MCF 10A (cell line): ENCODE data around the gene IL20RA. TPM values are rescaled to one million over a fixed set of nuclear protein-coding genes. Genes with fewer than 3 reads are reported as not detected.

Experiments used
- BruUV-seq: library from RNA; stranded (reverse); fragments of 400-500 nt; replicated peaks from 2 replicates; lab custom pipeline; 2021; lab: Mats Ljungman, UMichigan
- CTCF ChIA-PET: fragments of 300-600 bp; sonication (Branson Sonifier 250); formaldehyde crosslinking; extraction: SDS; loops from one replicate; lab custom pipeline; 2021; ENCODE audit warnings: antibody characterized with exemption, inconsistent platforms; lab: Yijun Ruan, JAX
- POLR2A ChIA-PET: fragments of 300-600, 350-650 bp; sonication (Branson Sonifier 250); formaldehyde crosslinking; extraction: SDS; loops from one replicate; lab custom pipeline; 2020; ENCODE audit warnings: antibody characterized with exemption, inconsistent platforms; lab: Yijun Ruan, JAX
- DNase-seq: peaks from one replicate; pipeline ENCODE4 v3.0.0-alpha.2; 2018; ENCODE audit not compliant: unreplicated experiment
- H3K27ac Mint-ChIP-seq: one replicate; pipeline ENCODE4 v1.8.0; 2022; ENCODE audit warnings: mild to moderate bottlenecking, low read depth, mixed read lengths; ENCODE audit not compliant: unreplicated experiment
- H3K27me3 Mint-ChIP-seq: one replicate; pipeline ENCODE4 v1.8.0; 2022; ENCODE audit warnings: mixed read lengths; ENCODE audit not compliant: insufficient read depth, unreplicated experiment
- H3K36me3 Mint-ChIP-seq: one replicate; pipeline ENCODE4 v1.8.0; 2022; ENCODE audit warnings: mild to moderate bottlenecking, moderate library complexity, mixed read lengths; ENCODE audit not compliant: insufficient read depth, unreplicated experiment
- H3K4me1 Mint-ChIP-seq: one replicate; pipeline ENCODE4 v1.8.0; 2022; ENCODE audit warnings: mixed read lengths; ENCODE audit not compliant: insufficient read depth, unreplicated experiment
- H3K4me3 Mint-ChIP-seq: one replicate; pipeline ENCODE4 v1.8.0; 2022; ENCODE audit warnings: mild to moderate bottlenecking, moderate library complexity, mixed read lengths; ENCODE audit not compliant: unreplicated experiment
- H3K9me3 Mint-ChIP-seq: one replicate; pipeline ENCODE4 v1.8.0; 2022; ENCODE audit warnings: mixed read lengths; ENCODE audit not compliant: unreplicated experiment
- CTCF ChIP-seq: fragments of 200-600 bp; IDR thresholded peaks from one replicate; pipeline ENCODE4 v1.8.0; 2022; ENCODE audit warnings: antibody characterized with exemption, mild to moderate bottlenecking; ENCODE audit not compliant: unreplicated experiment
- intact Hi-C: fragments of 100-400 bp; cut with micrococcal nuclease; formaldehyde crosslinking; loops from 2 replicates; pipeline ENCODE4 v1.14.1; 2022
- total RNA-seq: library from RNA; stranded (reverse); gene quantifications from 2 replicates; pipeline ENCODE4 v1.2.3, GENCODE V29; 2022

IL20RA gene
- total RNA-seq, 1 experiment from 2014 or later, result 0.23 TPM

- intact Hi-C loops, result loop anchor here (2.0 kb wide), 2 partner anchors 166 to 430 kb away; no protein-coding TSS in a partner anchor
- Mint-ChIP-seq H3K27ac (peak overlapping the region; percentile 17), H3K9me3 (peaks cover 6% of the 10 kb centered on the region), H3K4me3 (no peak overlapping the region), H3K36me3 (peaks cover 6% of the 10 kb centered on the region), H3K4me1 (peaks cover 14% of the 10 kb centered on the region), H3K27me3 (no peaks in the 10 kb centered on the region)
- peak; percentile 66 for DNase-seq
- BruUV-seq, result no TSS peak
- TF ChIP-seq CTCF, result no peak
- POLR2A ChIA-PET, result interaction anchor here (0.6 to 3.9 kb wide), 22 partner anchors 10 to 378 kb away, joined by 3 to 55 read pairs (median 7); partner anchors contain the start of genes MAP3K5 and PEX7
- CTCF ChIA-PET, result interaction anchor here (0.5 to 6.2 kb wide), 31 partner anchors 8 to 1634 kb away, joined by 3 to 57 read pairs (median 4); partner anchors contain the start of genes IL22RA2 and MAP3K5
Observed at GRCh38 chr6:137013031-137013430, 31.7 kb downstream of the IL20RA start.

DNA sequence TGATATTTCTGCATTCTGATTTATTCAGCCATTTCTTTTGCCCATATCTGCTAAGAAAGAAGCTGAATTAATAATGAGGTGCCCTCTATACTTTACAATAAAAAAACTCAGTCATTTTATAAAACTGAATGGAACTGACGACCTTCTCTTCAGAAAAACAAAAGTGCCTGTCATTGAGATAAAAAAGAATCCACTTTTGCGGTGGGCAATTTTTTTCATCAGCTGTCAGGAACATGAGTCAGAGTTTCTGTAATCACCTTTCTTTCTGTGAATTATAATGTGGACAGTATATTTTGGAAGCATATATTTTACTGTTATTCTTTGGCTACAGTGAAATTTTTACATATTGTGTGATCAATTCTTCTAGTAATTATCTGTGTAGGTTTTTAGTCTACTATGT is 33.4 kb downstream of the IL20RA start:
- ChIA-PET POLR2A (interaction anchor here (0.5 to 3.9 kb wide), 4 partner anchors 16 to 171 kb away, joined by 3 to 55 read pairs (median 4); no protein-coding TSS in a partner anchor), CTCF (interaction anchor here (0.7 kb wide), 1 partner anchor 166 kb away, joined by 3 read pairs; no protein-coding TSS in a partner anchor)
- intact Hi-C loops, result no loop called here
- DNase-seq, result peak; percentile 26
- Mint-ChIP-seq H3K9me3 (peaks cover 6% of the 10 kb centered on the region), H3K4me1 (peaks cover 14% of the 10 kb centered on the region), H3K27me3 (no peaks in the 10 kb centered on the region), H3K27ac (peak overlapping the region; percentile 21), H3K36me3 (peaks cover 6% of the 10 kb centered on the region), H3K4me3 (no peak overlapping the region)
- BruUV-seq, result no TSS peak
- no peak for TF ChIP-seq CTCF

DNA sequence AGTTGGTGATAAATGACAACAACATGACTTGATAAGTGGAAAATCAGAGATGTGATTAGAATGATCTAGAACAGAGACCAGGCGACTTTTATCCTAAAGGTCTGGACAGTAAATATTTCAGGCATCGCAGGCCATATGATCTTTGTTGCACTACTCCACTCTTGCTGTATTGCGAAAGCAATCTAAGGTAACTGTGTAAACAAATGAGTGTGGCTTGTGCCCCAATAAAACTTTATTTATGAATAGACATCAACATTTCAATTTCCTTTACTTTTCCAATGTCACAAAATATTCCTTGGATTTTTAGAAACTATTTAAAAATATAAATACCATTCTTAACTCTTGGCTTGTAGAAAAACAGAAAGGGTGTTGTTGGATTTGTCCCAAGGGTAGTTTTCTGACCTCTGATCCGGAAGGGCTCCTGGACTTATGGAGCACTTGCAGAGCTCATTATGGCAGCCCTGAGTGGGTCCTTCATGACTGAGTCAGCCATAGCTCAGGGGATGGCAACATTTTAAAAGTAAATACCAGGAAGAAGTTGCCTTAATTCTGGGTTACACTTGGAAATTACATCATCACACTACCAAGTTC is 34.5 kb downstream of the IL20RA start:
- Mint-ChIP-seq H3K4me1 (peaks cover 14% of the 10 kb centered on the region), H3K9me3 (peaks cover 6% of the 10 kb centered on the region), H3K36me3 (peaks cover 6% of the 10 kb centered on the region), H3K27me3 (no peaks in the 10 kb centered on the region), H3K27ac (no peak overlapping the region), H3K4me3 (no peak overlapping the region)
- no TSS peak for BruUV-seq
- intact Hi-C loops, result no loop called here
- DNase-seq, result peak; percentile 22
- POLR2A ChIA-PET, result no interaction called here
- TF ChIP-seq CTCF, result no peak
- CTCF ChIA-PET, result no interaction called here

GRCh38 chr6:137008204-137008603 is 36.6 kb downstream of the IL20RA start:
- BruUV-seq, result no TSS peak
- H3K9me3 Mint-ChIP-seq, result peaks cover 6% of the 10 kb centered on the region
- no peak for TF ChIP-seq CTCF
- H3K4me3 Mint-ChIP-seq, result no peak overlapping the region
- CTCF ChIA-PET, result interaction anchor here (1.0 to 1.1 kb wide), 2 partner anchors 40 to 86 kb away, joined by 3 read pairs; partner anchors contain the start of gene SLC35D3
- H3K36me3 Mint-ChIP-seq, result no peaks in the 10 kb centered on the region
- POLR2A ChIA-PET, result interaction anchor here (1.1 kb wide), 1 partner anchor 124 kb away, joined by 3 read pairs; no protein-coding TSS in a partner anchor
- intact Hi-C loops, result no loop called here
- H3K4me1 Mint-ChIP-seq, result peaks cover 13% of the 10 kb centered on the region
- H3K27ac Mint-ChIP-seq, result no peak overlapping the region
- no peak for DNase-seq
- H3K27me3 Mint-ChIP-seq, result no peaks in the 10 kb centered on the region
